ENCODE measurements around the gene ENTR1. TPM values are rescaled to one million over a fixed set of nuclear protein-coding genes. Genes with fewer than 3 reads are reported as not detected.
"Not testable (repeated sequence)": the region's sequence is repeated elsewhere in the genome, so short reads cannot be mapped to it uniquely, and the experiment has no call there.

ENTR1 gene
- total RNA-seq, 2 experiments from 2014 or later, result 49.2 to 54.9 TPM

DNA sequence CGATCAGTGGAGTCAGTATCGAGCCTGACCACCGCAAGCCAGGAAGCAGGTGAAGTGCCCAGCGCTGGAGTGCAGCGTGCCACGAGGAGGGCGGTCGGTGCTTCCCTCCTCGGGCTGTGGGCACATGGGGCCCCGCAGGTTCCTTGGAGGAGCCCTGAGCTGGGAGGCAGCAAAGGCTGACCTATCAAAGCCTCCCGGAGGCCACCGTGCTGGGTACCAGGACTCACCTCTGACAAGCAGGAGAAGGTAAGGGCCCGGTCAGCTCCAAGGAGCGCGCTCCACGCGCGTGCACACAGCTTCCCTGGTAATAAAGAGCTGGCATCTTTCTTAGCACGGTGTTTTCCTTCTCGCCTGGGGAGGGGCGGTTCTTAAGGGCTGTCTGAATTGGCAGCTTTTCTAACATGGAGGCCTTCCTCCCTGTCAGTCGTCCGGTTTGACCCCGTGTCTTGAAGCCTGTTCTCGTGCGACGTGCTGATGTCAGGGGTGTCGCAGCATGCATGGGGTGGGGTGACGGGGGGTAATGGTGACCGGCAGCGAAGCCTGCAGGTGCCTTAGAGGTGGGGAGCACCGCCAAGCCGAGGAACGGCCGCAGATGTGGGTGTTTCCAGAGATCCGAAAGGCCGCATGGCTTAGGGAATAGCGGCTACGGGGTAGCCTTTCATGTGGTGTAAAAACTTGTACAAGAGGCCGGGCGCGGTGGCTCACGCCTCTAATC is 13.2 kb upstream of the ENTR1 start:
- Mint-ChIP-seq H3K36me3 (ENCODE audit: low read depth) (peaks cover 34% of the 10 kb centered on the region), H3K4me3 (no peak overlapping the region), H3K9me3 (no peaks in the 10 kb centered on the region), H3K27ac (no peak overlapping the region), H3K27me3 (no peaks in the 10 kb centered on the region), H3K4me1 (no peaks in the 10 kb centered on the region)
- DNase-seq, result no peak
- CTCF ChIA-PET, result no interaction called here
- POLR2A ChIA-PET, result interaction anchor here (1.0 to 1.4 kb wide), 3 partner anchors 12 to 15 kb away, joined by 3 to 4 read pairs (median 4); no protein-coding TSS in a partner anchor

DNA sequence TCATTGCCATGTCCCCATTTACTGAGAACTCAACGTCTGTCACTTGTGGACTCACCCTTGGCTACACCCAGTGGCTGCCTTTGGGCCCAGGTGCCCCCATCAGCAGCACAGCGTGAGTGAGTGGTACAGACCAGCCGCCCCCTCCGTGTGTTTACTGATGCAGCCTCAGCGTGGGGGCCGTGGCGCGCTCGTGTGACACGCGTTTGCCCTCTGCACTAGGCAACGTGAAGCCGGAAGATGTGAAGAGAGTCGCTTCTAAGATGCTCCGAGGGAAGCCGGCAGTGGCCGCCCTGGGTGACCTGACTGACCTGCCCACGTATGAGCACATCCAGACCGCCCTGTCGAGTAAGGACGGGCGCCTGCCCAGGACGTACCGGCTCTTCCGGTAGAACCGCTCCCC is 12.5 kb upstream of the ENTR1 start:
- no peak overlapping the region for H3K27ac Mint-ChIP-seq
- H3K27me3 Mint-ChIP-seq, result no peaks in the 10 kb centered on the region
- no peaks in the 10 kb centered on the region for H3K4me1 Mint-ChIP-seq
- H3K9me3 Mint-ChIP-seq, result no peaks in the 10 kb centered on the region
- no peak for DNase-seq
- POLR2A ChIA-PET, result interaction anchor here (1.1 kb wide), 1 partner anchor 13 kb away, joined by 3 read pairs; no protein-coding TSS in a partner anchor
- H3K36me3 Mint-ChIP-seq (ENCODE audit: low read depth), result peaks cover 39% of the 10 kb centered on the region
- H3K4me3 Mint-ChIP-seq, result no peak overlapping the region
- CTCF ChIA-PET, result no interaction called here

DNA sequence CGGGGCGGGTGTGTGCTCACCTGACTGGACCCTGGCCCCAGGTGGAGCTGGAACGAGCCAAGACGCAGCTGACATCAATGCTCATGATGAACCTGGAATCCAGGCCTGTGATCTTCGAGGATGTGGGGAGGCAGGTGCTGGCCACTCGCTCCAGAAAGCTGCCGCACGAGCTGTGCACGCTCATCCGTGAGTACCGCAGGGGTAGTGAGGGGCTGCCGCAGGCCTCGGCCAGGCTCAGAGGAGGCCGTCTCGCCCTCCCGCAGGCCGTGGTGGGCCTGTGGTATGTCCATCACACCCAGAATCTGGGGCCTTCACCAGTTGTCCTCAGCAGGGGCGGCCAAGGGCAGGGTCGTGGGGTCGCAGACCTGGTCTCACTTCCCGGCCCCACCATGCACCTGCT is 11.4 kb upstream of the ENTR1 start:
- DNase-seq, result no peak
- ChIA-PET POLR2A (no interaction called here), CTCF (no interaction called here)
- H3K36me3 Mint-ChIP-seq (ENCODE audit: low read depth), result peaks cover 44% of the 10 kb centered on the region
- H3K4me1 Mint-ChIP-seq, result no peaks in the 10 kb centered on the region
- H3K27ac Mint-ChIP-seq, result no peak overlapping the region
- no peak overlapping the region for H3K4me3 Mint-ChIP-seq
- H3K27me3 Mint-ChIP-seq, result no peaks in the 10 kb centered on the region
- no peaks in the 10 kb centered on the region for H3K9me3 Mint-ChIP-seq

DNA sequence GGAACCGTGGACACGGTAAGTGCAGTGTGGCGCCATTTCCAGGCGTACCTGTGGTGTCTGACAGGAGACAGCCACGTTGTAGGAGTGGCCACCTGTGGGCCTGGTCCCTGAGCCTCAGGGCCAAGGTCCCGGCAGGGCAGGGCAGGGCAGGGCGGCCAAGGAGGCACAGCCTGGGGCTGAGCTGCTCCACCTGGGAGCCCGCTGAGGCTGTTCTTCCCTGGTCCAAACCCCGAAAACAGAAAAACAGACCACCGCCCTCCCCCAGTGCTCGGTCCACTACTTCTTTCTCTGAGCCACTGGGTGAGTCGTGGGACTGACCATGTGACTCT is 8.6 kb upstream of the ENTR1 start:
- H3K36me3 Mint-ChIP-seq (ENCODE audit: low read depth), result peaks cover 41% of the 10 kb centered on the region
- DNase-seq, result no peak
- no peak overlapping the region for H3K27ac Mint-ChIP-seq
- CTCF ChIA-PET, result no interaction called here
- no peaks in the 10 kb centered on the region for H3K9me3 Mint-ChIP-seq
- no peak overlapping the region for H3K4me3 Mint-ChIP-seq
- POLR2A ChIA-PET, result interaction anchor here (0.6 kb wide), 1 partner anchor 26 kb away, joined by 3 read pairs; no protein-coding TSS in a partner anchor
- H3K27me3 Mint-ChIP-seq, result no peaks in the 10 kb centered on the region
- H3K4me1 Mint-ChIP-seq, result no peaks in the 10 kb centered on the region

DNA sequence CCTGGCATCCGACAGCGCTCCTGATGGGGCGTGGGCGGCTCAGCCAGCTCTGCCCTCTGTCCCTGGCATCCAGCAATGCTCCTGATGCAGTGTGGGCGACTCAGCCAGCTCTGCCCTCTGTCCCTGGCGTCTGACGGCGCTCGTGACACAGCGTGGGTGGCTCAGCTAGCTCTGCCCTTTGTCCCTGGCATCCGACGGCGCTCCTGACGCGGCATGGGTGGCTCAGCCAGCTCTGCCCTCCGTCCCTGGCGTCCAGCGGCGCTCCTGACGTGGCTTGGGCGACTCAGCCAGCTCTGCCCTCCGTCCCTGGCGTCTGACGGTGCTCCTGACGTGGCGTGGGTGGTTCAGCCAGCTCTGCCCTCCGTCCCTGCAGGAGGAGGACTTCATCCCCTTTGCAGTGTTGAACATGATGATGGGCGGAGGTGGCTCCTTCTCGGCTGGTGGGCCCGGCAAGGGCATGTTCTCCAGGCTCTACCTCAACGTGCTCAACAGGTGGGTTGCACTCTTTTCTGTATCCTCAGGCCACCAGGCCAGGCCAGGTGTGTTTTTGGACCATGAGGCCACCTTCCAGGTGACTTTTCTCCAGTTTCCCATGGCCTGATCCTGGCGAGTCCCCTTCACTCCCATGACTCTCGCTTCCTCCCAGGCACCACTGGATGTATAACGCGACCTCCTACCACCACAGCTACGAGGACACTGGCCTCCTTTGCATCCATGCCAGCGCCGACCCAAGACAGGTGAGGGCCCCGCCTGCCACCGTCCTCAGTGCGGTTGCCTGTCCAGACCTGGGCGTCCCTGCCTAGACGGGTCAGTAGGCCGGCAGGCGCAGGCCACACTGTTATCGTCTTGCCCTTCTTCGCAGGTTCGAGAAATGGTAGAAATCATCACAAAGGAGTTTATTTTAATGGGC is 8.0 kb upstream of the ENTR1 start:
- Mint-ChIP-seq H3K27ac (no peak overlapping the region), H3K4me3 (no peak overlapping the region), H3K9me3 (no peaks in the 10 kb centered on the region), H3K36me3 (ENCODE audit: low read depth) (peaks cover 48% of the 10 kb centered on the region), H3K4me1 (peaks cover 2% of the 10 kb centered on the region), H3K27me3 (no peaks in the 10 kb centered on the region)
- DNase-seq, result no peak
- ChIA-PET POLR2A (interaction anchor here (0.6 kb wide), 1 partner anchor 26 kb away, joined by 3 read pairs; no protein-coding TSS in a partner anchor), CTCF (no interaction called here)

DNA sequence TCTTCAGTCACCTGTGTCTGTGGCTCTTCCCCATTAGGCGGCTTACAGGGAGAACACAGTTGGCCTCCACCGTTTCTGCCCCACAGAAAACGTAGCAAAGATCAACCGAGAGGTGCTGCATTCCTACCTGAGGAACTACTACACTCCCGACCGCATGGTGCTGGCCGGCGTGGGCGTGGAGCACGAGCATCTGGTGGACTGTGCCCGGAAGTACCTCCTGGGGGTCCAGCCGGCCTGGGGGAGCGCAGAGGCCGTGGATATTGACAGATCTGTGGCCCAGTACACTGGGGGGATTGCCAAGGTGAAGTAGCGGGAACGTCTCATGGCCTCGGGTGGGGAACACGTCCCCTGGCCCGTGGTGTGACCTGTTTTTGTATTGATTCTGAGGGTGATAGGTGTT is 6.5 kb upstream of the ENTR1 start:
- DNase-seq, result no peak
- Mint-ChIP-seq H3K36me3 (ENCODE audit: low read depth) (peaks cover 56% of the 10 kb centered on the region), H3K4me1 (peaks cover 9% of the 10 kb centered on the region), H3K9me3 (no peaks in the 10 kb centered on the region), H3K4me3 (no peak overlapping the region), H3K27me3 (no peaks in the 10 kb centered on the region), H3K27ac (no peak overlapping the region)
- ChIA-PET CTCF (interaction anchor here (0.7 kb wide), 1 partner anchor 75 kb away, joined by 4 read pairs; no protein-coding TSS in a partner anchor), POLR2A (no interaction called here)

DNA sequence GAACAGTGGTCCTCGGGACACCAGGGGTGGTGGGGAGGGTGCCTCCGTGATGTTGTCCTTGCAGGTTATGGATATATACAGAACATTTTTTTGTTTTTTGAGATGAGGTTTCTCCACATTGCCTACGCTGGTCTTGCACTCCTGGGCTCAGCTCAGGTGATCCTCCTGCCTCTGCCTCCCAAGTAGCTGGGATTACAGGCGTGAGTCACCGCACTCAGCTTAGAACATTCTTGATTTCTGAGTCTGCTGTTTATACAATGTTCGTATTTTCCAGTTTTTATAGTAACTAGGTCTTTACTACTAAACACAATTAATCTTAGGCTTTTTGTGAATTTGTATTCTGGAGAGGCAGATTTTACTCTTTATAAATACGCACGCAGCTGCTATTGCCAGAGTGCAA is 6.0 kb upstream of the ENTR1 start:
- no peak overlapping the region for H3K27ac Mint-ChIP-seq
- no peaks in the 10 kb centered on the region for H3K9me3 Mint-ChIP-seq
- DNase-seq, result no peak
- peaks cover 14% of the 10 kb centered on the region for H3K4me1 Mint-ChIP-seq
- no peak overlapping the region for H3K4me3 Mint-ChIP-seq
- ChIA-PET POLR2A (no interaction called here), CTCF (no interaction called here)
- H3K27me3 Mint-ChIP-seq, result no peaks in the 10 kb centered on the region
- H3K36me3 Mint-ChIP-seq (ENCODE audit: low read depth), result peaks cover 57% of the 10 kb centered on the region

DNA sequence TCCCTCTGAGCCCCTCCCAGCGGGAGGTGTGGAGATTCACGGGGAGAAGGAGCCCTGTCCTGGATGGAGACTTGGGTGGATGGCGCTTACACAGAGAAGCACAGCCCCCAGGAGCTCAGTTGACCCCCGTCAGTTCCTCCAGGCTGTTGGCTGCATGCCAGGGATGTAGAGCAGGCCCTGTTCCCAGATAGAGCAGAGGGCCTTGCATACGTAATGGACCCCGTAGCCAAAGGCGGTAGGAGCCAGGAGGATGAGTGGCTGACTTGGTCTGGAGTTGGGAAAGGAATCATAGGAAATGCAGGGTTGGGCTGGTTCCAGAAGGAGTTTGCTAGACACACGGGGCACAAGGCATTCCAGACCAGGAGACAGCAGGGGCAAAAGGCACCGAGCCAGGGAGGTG is 2.5 kb upstream of the ENTR1 start:
- H3K9me3 Mint-ChIP-seq, result no peaks in the 10 kb centered on the region
- DNase-seq, result no peak
- ChIA-PET CTCF (no interaction called here), POLR2A (no interaction called here)
- peaks cover 38% of the 10 kb centered on the region for H3K4me1 Mint-ChIP-seq
- H3K4me3 Mint-ChIP-seq, result no peak overlapping the region
- H3K36me3 Mint-ChIP-seq (ENCODE audit: low read depth), result peaks cover 56% of the 10 kb centered on the region
- H3K27me3 Mint-ChIP-seq, result no peaks in the 10 kb centered on the region
- no peak overlapping the region for H3K27ac Mint-ChIP-seq

DNA sequence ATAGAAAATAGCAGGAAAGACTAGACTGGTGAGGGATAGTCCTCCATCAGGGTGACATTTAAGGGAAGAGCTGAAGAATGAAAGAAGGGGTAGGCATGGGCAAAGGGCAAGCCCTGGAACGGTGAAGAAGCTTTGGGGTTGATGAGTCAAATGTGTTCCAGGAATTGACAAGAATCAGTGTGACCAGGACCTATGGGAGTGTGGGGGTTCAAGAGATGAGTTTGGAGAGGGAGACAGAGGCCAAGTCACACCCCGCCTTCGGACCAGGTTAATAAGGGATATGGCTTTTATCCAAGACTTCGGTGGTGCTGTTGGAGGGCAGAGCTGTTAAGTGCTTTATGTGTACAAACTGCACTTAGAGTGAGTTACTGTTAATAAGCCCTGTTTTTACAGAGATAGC is 964 bp upstream of the ENTR1 start:
- Mint-ChIP-seq H3K36me3 (ENCODE audit: low read depth) (peaks cover 55% of the 10 kb centered on the region), H3K4me3 (peak overlapping the region; percentile 87), H3K27ac (peak overlapping the region; percentile 82), H3K4me1 (peaks cover 49% of the 10 kb centered on the region), H3K9me3 (no peaks in the 10 kb centered on the region), H3K27me3 (no peaks in the 10 kb centered on the region)
- POLR2A ChIA-PET, result interaction anchor here (1.1 to 3.4 kb wide), 4 partner anchors 10 to 29 kb away, joined by 4 to 27 read pairs (median 10); partner anchors contain the start of gene SNAPC4
- DNase-seq, result no peak
- CTCF ChIA-PET, result interaction anchor here (3.3 kb wide), 1 partner anchor 11 kb away, joined by 22 read pairs; the partner anchor contains the start of gene SNAPC4

DNA sequence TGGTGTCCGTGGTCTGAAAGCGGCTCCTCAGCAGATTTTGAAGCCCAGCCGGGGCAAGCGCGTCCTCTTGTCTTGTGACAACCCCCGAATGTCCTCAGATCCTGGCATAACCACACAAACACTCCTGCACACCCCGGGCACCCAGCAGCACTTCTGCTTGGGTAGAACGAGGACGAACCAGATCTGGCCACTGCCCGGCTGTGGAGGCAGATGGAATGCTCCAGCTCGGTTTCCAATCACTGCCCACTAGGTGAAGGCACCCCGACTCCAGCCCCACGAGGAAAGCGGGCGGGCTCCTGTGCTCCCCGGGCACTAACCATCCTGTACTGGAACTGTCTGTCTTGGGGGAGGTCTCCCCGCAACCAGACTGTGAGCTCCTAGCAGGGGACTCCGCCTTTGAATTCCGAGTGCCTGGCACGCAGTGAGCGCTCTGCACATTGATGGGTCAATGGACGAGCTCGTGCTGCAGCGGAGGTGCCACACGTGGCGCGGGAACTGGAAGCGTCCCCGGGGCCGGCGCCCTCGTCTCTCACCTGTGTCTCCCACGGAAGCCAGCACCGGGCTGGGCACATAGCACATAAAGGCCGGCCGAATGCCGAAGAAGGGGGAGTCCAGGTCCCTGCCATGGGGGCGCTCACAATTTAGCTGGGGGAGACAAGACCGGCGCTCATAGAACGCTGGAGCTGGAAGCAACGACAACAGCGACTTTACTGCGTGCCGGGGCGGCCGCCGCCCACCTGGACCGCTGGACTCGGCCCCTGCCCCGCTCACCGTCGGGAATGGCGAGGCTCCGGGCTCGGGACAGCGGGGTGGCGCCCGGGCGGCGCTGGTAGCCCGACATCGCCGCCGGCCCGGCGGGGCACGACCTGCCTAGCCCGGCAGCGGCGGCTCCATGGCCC is 608 bp downstream of the ENTR1 start:
- H3K27me3 Mint-ChIP-seq, result no peaks in the 10 kb centered on the region
- no peaks in the 10 kb centered on the region for H3K9me3 Mint-ChIP-seq
- peak overlapping the region; percentile 84 for H3K27ac Mint-ChIP-seq
- peaks cover 61% of the 10 kb centered on the region for H3K4me1 Mint-ChIP-seq
- peak overlapping the region; percentile 84 for H3K4me3 Mint-ChIP-seq
- peaks cover 64% of the 10 kb centered on the region for H3K36me3 Mint-ChIP-seq (ENCODE audit: low read depth)
- peak; percentile 47 for DNase-seq
- POLR2A ChIA-PET, result interaction anchor here (0.8 to 3.4 kb wide), 12 partner anchors 9 to 318 kb away, joined by 3 to 27 read pairs (median 4); partner anchors contain the start of genes DNLZ, SNAPC4 and TMEM250
- CTCF ChIA-PET, result interaction anchor here (0.8 to 3.3 kb wide), 5 partner anchors 9 to 46 kb away, joined by 3 to 22 read pairs (median 4); partner anchors contain the start of genes DNLZ and SNAPC4

DNA sequence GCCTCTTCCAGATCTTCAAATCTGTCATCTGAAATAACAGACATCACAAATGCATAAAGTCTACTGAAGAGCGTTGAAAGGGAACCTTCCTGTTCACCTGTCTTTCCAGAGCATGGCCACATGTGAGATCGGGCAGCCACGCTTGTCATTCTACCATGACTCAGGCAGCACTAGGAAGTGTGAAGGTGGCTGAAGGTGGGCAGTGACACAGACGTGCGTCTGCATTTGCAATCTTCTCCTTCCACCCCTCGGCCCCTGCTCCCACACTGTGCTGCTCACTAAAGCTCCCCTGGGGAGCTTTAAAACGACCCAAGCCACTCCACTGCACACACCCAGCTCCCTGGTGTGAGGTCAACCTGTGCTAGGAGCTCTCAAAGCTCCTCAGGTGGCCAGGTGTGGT is 2.5 kb downstream of the ENTR1 start:
- H3K4me3 Mint-ChIP-seq, result no peak overlapping the region

DNA sequence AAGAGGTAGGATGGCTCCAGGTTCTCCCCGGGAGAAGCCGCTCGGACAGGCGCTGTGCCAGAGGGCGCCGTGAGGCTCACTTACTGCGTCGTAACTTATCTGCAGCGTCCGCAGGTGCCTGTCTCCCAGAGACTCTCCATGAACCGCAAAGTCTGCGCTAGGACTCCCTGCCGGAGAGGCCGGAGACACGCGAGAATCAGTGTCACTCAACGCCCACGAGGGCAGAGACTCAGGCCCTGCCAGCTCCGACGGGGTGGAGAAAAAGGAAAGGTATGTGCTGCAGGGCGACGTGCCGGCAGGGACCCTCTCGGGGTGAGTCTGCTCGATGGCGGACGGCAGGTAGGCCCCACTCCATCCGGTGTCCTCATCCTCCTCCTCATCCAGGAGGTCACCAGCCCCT is 3.4 kb downstream of the ENTR1 start:
- H3K4me3 Mint-ChIP-seq, DNase-seq, H3K27ac Mint-ChIP-seq, H3K27me3 Mint-ChIP-seq, H3K9me3 Mint-ChIP-seq, CTCF ChIA-PET: not testable (repeated sequence)
- H3K4me1 Mint-ChIP-seq, result peaks cover 77% of the 10 kb centered on the region
- POLR2A ChIA-PET, result interaction anchor here (1.8 kb wide), 1 partner anchor 22 kb away, joined by 5 read pairs; no protein-coding TSS in a partner anchor
- peaks cover 57% of the 10 kb centered on the region for H3K36me3 Mint-ChIP-seq (ENCODE audit: low read depth)

More for the DNA sequence above, 2.5 kb downstream of the ENTR1 start:
- H3K36me3 Mint-ChIP-seq (ENCODE audit: low read depth), result peaks cover 59% of the 10 kb centered on the region
- H3K4me1 Mint-ChIP-seq, result peaks cover 73% of the 10 kb centered on the region
- no peak for DNase-seq
- H3K9me3 Mint-ChIP-seq, result no peaks in the 10 kb centered on the region
- H3K27me3 Mint-ChIP-seq, result no peaks in the 10 kb centered on the region
- peak overlapping the region; percentile 16 for H3K27ac Mint-ChIP-seq
- ChIA-PET CTCF (no interaction called here), POLR2A (interaction anchor here (1.7 kb wide), 1 partner anchor 33 kb away, joined by 3 read pairs; no protein-coding TSS in a partner anchor)
